NCI-H1048 (cell line): ENCODE data around the gene EBF4.
"Not testable (repeated sequence)": the region's sequence is repeated elsewhere in the genome, so short reads cannot be mapped to it uniquely, and the experiment has no call there.

Experiments used
- DNase-seq: peaks from one replicate; lab custom pipeline; 2025; lab: John Stamatoyannopoulos, UW

The EBF4 gene

GRCh38 chr20:2673453-2673852 is 19.1 kb upstream of the EBF4 start:
- DNase-seq: no peak

DNA sequence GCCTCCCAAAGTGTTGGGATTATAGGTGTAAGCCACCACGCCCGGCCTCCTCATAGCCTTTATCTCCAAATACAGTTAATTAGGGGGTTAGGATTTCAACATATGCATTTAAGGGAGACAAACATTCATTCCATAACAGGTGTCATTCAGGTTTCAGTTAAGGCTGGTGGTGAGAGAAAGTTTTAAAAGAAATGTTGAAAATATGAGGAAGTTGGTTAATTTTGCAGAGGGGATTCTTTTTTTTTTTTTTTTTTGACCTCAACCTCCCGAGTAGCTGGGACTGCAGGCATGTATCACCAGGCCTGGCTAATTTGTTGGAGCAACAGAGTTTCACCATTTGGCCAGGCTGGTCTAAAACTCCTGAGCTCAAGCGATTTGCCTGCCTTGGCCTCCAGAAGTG is 12.5 kb upstream of the EBF4 start:
- no peak for DNase-seq

GRCh38 chr20:2682040-2682439 is 10.5 kb upstream of the EBF4 start:
- DNase-seq: not testable (repeated sequence)

DNA sequence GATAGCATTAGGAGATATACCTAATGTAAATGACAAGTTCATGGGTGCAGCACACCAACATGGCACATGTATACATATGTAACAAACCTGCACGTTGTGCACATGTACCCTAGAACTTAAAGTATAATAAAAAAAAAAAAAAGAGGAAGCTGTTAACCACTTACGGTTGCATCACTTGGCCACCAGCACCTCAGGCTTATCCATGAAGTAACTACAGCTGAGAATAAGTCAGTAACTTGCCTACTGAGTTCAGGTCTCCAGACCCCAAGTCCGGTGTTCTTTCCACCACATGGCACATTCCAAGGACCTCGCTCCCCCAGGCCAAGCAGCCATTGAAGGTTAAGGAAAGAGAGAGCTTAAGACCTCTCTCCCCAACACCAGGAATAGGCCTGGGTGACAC is 7.8 kb upstream of the EBF4 start:
- DNase-seq: not testable (repeated sequence)

GRCh38 chr20:2687514-2687913 is 5.1 kb upstream of the EBF4 start:
- DNase-seq: no peak

DNA sequence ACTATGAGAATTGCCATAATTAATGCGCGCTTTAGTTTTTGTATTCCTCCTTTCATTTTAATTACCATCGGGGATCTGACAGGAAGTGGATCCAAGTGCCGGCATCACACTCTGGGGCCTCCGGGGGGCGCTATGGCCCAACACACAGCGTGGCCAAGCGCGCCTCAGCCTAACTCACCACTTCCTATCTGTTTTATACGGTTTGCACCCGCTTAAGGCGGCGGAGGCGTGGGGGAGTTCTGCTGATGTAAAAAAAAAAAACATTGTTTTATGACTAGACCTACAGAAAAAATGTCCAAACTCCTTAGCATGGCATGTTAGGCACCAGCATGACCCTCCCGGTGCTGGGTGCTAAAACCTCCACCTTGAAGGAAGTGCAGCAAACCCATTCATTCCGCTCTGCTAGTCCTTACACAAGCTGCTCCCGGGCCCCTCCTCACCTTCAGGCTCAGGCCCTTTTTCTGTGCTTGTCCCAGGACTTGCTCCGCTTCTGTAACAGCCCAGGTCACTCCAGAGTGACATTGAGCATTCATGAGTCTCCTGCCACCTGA is 4.5 kb upstream of the EBF4 start:
- DNase-seq: no peak

DNA sequence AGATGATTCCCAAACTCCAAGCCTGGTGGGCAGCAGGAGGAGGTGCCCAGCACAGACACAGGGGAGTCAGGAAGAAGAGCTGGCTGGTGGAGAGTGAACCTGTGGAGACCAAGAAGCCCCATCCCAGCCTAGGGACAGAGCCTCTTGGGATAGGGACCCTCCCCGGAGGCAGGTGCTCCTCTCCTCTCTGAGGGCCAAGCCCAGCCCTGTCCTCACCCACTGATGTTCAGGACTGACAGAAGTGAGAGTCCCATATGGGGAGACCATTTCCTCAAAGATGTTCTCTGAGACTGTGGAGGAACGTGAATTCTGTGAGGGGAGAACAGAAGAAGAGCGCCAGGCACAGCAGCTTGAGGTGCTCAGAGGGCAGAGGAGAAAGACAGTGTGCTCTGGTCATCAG is 2.4 kb upstream of the EBF4 start:
- DNase-seq: no peak

GRCh38 chr20:2690718-2691117 is 1.9 kb upstream of the EBF4 start:
- no peak for DNase-seq

DNA sequence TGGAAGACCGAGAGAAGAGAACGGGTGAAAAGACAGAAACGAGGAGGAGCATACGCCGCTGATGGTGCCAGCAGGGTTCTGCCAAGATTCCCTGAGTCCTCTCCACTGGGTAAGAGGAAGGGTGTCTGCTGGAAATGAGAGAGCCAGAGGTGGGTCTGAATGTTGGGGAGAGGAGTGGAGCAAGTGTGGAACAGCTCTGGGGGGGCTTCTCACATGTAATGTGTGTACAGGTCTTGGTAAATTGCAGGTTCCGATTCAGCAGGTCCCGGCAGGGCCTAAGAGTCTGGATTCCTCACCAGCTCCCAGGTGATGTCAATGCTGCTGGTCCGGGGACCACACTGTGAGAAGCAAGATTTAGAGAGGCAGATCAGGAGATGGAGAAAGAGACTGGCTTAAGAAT is 1.5 kb upstream of the EBF4 start:
- DNase-seq: no peak

GRCh38 chr20:2691663-2692035 is 931 bp upstream of the EBF4 start:
- DNase-seq: no peak

DNA sequence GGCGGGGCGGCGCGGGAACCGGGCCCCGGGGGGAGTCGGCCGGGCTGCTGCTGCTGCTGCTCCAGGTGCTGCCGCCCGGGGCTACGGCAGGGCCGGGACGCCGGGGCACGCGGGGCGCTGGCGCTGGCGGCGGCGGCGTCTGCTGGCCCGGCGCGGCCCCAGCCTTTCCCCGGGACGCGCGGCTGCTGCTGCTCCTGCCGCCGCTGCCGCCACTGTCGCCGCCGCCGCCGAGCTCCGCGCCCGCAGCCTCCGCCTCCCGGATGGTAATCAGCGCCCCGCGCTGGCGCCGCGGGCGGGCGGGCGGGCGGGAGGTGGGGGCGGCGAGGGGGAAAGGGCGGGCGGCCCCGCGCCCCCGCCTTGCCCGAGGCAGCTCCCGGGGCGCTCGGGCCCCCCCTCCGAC is 306 bp downstream of the EBF4 start:
- DNase-seq: no peak

GRCh38 chr20:2693286-2694007 is 867 bp downstream of the EBF4 start:
- DNase-seq: no peak

GRCh38 chr20:2694008-2694471 is 1.5 kb downstream of the EBF4 start:
- no peak for DNase-seq

DNA sequence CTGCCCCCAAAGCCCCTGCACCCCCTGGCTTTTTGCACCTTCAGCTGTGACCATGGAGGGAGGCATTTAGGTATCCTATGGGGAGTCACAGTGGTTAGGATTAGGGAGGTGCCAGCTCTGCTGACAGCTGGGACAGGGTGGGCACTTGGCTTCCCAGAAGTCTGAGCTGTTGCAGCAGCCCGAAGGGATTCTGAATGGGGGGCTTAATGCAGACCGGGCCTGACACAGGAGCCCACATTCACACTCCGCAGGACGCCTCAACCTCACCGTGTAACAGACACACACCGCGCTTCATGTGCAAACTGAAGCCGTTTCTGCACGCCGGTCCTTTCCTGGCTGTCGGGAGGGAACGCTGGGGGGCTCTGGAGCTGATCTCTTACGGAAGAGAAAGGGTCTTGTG is 1.9 kb downstream of the EBF4 start:
- DNase-seq: no peak

- DNase-seq: no peak
Observed at GRCh38 chr20:2695206-2695983, 2.8 kb downstream of the EBF4 start.

DNA sequence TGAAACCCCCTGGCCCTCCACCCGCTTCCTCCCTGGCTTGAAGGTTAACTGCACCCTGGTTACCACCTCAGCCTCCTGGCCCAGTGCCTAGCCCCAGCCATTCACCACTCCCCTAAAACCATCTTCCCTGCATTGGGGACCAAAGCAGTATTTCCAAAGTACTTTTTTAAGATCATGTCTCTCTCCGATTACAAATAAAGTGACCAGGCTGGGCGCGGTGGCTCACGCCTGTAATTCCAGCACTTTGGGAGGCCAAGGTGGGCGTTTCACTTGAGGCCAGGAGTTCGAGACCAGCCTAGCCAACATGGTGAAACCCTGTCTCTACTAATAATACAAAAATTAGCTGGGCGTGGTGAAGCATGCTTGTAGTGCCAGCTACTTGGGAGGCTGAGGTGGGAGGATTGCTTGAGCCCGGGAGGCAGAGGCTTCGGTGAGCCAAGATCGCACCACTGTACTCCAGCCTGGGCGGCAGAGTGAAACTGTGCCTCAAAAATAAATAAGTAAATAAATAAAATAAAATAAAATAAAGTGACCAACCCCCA is 3.5 kb downstream of the EBF4 start:
- not testable (repeated sequence) for DNase-seq

GRCh38 chr20:2696646-2697045 is 4.1 kb downstream of the EBF4 start:
- no peak for DNase-seq

DNA sequence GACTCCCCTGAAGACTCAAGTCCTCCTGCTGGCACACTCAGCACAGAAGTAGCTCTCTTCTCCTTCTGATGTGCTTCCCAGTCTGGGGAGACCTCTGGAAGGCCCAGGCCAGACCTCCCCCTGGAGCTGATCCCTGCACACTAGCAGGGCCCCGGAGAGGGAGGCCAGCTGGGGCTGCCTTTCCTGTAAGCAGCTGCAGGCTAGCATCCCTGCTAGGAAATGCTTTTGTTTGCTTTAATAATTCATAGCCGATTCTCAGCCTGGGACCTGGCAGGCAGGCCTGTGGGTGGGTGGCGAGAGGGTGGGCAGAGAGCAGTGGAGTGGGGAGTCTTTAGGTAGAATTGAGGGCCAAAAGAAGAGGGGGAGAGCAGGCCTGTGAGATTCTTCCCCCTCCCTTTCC is 5.2 kb downstream of the EBF4 start:
- no peak for DNase-seq

- DNase-seq: no peak
Observed at GRCh38 chr20:2698186-2698817, 5.7 kb downstream of the EBF4 start.

GRCh38 chr20:2698912-2699311 is 6.3 kb downstream of the EBF4 start:
- DNase-seq: no peak

DNA sequence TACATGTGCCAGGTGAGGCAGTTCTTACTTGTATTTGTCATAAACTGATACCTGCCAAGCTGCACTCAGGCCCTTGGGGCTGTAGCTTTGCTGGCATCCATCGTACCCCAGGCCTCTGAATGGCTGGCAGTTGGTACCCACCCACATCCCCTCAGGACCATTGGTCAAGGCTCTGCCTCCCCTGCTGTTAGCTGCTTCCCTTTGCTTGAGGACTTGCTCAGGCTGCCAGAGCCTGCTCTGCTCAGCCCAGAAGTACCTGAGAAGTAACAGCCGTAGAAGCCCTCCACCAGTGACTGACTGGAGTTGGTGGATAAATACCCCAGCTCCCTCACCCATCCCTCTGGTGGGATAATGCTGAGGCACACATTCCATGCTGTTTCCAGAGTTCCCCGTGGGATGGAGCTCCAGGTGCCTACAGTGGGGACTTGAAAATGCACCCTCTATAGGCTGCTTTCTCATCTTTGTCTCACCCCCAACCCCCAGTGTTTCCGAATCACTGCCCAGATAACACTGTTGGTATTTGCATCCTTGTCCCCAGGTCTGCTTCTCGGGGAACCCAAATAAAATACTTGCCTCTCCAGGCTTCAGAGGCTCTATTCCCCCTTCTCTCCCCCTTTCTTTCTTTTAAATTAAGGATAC is 7.3 kb downstream of the EBF4 start:
- no peak for DNase-seq
